ENCODE results near the gene PKN1. TPM values are rescaled to one million over a fixed set of nuclear protein-coding genes. Genes with fewer than 3 reads are reported as not detected.
"Not testable (repeated sequence)": the region's sequence is repeated elsewhere in the genome, so short reads cannot be mapped to it uniquely, and the experiment has no call there.

Gene PKN1
- total RNA-seq, 6 donors from 2014 or later: 95.2 to 278 (median 200) TPM

- Histone ChIP-seq H3K27me3 (no peaks in the 10 kb centered on the region), H3K4me3 (no peak overlapping the region), H3K36me3 (peaks cover 36 to 94% (median 82%) of the 10 kb centered on the region in 4 donors), H3K4me1 (peaks cover 0 to 15% (median 5%) of the 10 kb centered on the region in 4 donors), H3K9me3 (no peaks in the 10 kb centered on the region), H3K27ac (peak overlapping the region in 2 of 4 donors; percentile 27 to 52)
- ATAC-seq (ENCODE audit: low FRiP score in 2 of 2) (peak in 1 of 2 donors; percentile 88), DNase-seq (peak in 1 of 2 donors; percentile 67)
- WGBS, 2 donors: 73 to 82% methylated on average over 26 of the region's 26 CpGs
- TF ChIP-seq POLR2A (IDR thresholded peaks at IDR 0.05) (peak in 1 of 4 donors; percentile 8), POLR2AphosphoS5 (IDR thresholded peaks at IDR 0.05) (no peak), EP300 (IDR thresholded peaks at IDR 0.05) (no peak), CTCF (IDR thresholded peaks at IDR 0.05) (no peak)
These were observed 30.6 kb upstream of the PKN1 start for GRCh38 chr19:14402332-14403144.

- Histone ChIP-seq H3K36me3 (peaks cover 43 to 97% (median 85%) of the 10 kb centered on the region in 4 donors), H3K27ac (peak overlapping the region in 1 of 4 donors; percentile 14)
- 92 to 95% methylated on average over 15 of the region's 15 CpGs for WGBS, 2 donors
These were observed 29.8 kb upstream of the PKN1 start for GRCh38 chr19:14403145-14403930.

GRCh38 chr19:14404312-14404711 lies 28.8 kb upstream of the PKN1 start:
- Histone ChIP-seq H3K9me3 (no peaks in the 10 kb centered on the region), H3K27me3 (no peaks in the 10 kb centered on the region), H3K27ac (no peak overlapping the region), H3K4me3 (no peak overlapping the region), H3K36me3 (peaks cover 52 to 99% (median 89%) of the 10 kb centered on the region in 4 donors), H3K4me1 (peaks cover 0 to 18% (median 5%) of the 10 kb centered on the region in 4 donors)
- DNase-seq: no peak
- TF ChIP-seq CTCF (IDR thresholded peaks at IDR 0.05) (no peak), EP300 (IDR thresholded peaks at IDR 0.05) (no peak), POLR2AphosphoS5 (IDR thresholded peaks at IDR 0.05) (no peak), POLR2A (IDR thresholded peaks at IDR 0.05) (no peak)
- ATAC-seq (ENCODE audit: low FRiP score in 2 of 2): no peak
- 89 to 91% methylated on average over 5 to 9 of the region's 9 CpGs for WGBS, 2 donors

More at GRCh38 chr19:14403145-14403930, 29.8 kb upstream of the PKN1 start:
- H3K9me3 ChIP-seq; ATAC-seq (ENCODE audit: low FRiP score in 2 of 2); H3K27me3 ChIP-seq; DNase-seq; H3K4me3 ChIP-seq: not testable (repeated sequence)
- peaks cover 0 to 15% (median 5%) of the 10 kb centered on the region in 4 donors for H3K4me1 ChIP-seq

- no peak for DNase-seq
- ATAC-seq (ENCODE audit: low FRiP score in 2 of 2): no peak
These were observed 27.7 kb upstream of the PKN1 start for GRCh38 chr19:14405380-14405757.

More at GRCh38 chr19:14405380-14405757, 27.7 kb upstream of the PKN1 start:
- TF ChIP-seq EP300 (IDR thresholded peaks at IDR 0.05) (no peak), POLR2AphosphoS5 (IDR thresholded peaks at IDR 0.05) (no peak), POLR2A (IDR thresholded peaks at IDR 0.05) (no peak), CTCF (IDR thresholded peaks at IDR 0.05) (no peak)
- Histone ChIP-seq H3K9me3 (no peaks in the 10 kb centered on the region), H3K4me1 (peaks cover 0 to 29% (median 12%) of the 10 kb centered on the region in 4 donors), H3K27ac (peak overlapping the region in 3 of 4 donors; percentile 75 to 87 (median 77)), H3K4me3 (peak overlapping the region in 2 of 4 donors; percentile 21 to 33), H3K36me3 (peaks cover 61 to 100% (median 92%) of the 10 kb centered on the region in 4 donors), H3K27me3 (no peaks in the 10 kb centered on the region)
- WGBS, 2 donors: 83 to 84% methylated on average over 5 to 6 of the region's 6 CpGs
